ENCODE data around the gene CCDC149. TPM values are rescaled to one million over a fixed set of nuclear protein-coding genes. Genes with fewer than 3 reads are reported as not detected.

CCDC149 gene
- total and polyA plus RNA-seq, 2 of the 4 experiments (the other 2 are of a cell fraction), result 6.7 to 7.0 TPM

- in situ Hi-C loops (cut with MboI; ENCODE audit: low sequenced_read_pairs), result no loop called here
- no peak overlapping the region for H3K27ac ChIP-seq (ENCODE audit: insufficient read depth, low read length)
Measured at GRCh38 chr4:24764345-24764744, 148.5 kb downstream of the CCDC149 start.

More at GRCh38 chr4:24764345-24764744, 148.5 kb downstream of the CCDC149 start:
- intact Hi-C loops (cut with micrococcal nuclease) (loop anchor here (2.0 kb wide), 1 partner anchor 14 kb away; no protein-coding TSS in a partner anchor), dilution Hi-C loops (cut with HindIII; ENCODE audit: low sequenced_read_pairs, unreplicated experiment) (no loop called here)
- CTCF ChIA-PET, result no interaction called here
- no CpG with 5 or more reads among the region's 3 CpGs for WGBS, 2 experiments (ENCODE audit: extremely low coverage in 2 of 2, insufficient read length in 1 of 2)
- 0 out of 2 replicates have a peak overlapping the region, but pooled peaks have one; percentile 30 for H2AK5ac ChIP-seq (ENCODE audit: low read depth, low read length)
- TF ChIP-seq CEBPB (IDR thresholded peaks at IDR 0.05; ENCODE audit: low read depth, low read length) (no peak), RFX5 (IDR thresholded peaks at IDR 0.05; ENCODE audit: low read depth, low read length) (no peak), NFE2L2 (IDR thresholded peaks at IDR 0.05; ENCODE audit: low read depth, low read length) (no peak), MAZ (IDR thresholded peaks at IDR 0.05; ENCODE audit: borderline replicate concordance, low read depth, low read length) (no peak), FOS (IDR thresholded peaks at IDR 0.05; ENCODE audit: low read depth, low read length) (no peak), POLR2A (IDR thresholded peaks at IDR 0.05; ENCODE audit: low read depth, low read length) (no peak), BHLHE40 (IDR thresholded peaks at IDR 0.05; ENCODE audit: low read depth, low read length) (no peak)
- TF ChIP-seq, protein P1, sequence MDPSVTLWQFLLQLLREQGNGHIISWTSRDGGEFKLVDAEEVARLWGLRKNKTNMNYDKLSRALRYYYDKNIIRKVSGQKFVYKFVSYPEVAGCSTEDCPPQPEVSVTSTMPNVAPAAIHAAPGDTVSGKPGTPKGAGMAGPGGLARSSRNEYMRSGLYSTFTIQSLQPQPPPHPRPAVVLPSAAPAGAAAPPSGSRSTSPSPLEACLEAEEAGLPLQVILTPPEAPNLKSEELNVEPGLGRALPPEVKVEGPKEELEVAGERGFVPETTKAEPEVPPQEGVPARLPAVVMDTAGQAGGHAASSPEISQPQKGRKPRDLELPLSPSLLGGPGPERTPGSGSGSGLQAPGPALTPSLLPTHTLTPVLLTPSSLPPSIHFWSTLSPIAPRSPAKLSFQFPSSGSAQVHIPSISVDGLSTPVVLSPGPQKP (IDR thresholded peaks at IDR 0.05; ENCODE audit: borderline replicate concordance, low read depth, low read length), result no peak
- peak overlapping the region; percentile 41 for H3K4ac ChIP-seq (ENCODE audit: low read depth, low read length)
- DNase-seq, result peak; percentile 36
- no peaks in the 10 kb centered on the region; the same call in 1 of the 2 replicates for H3K9me3 ChIP-seq (ENCODE audit: control insufficient read depth, insufficient read depth, low read length)
- peaks cover 17% of the 10 kb centered on the region for H3K9me1 ChIP-seq (ENCODE audit: insufficient read depth, low read length)
- no peak overlapping the region for H2AK9ac ChIP-seq (replicated peaks; ENCODE audit: low read depth, low read length, poor library complexity)
- no peaks in the 10 kb centered on the region for H4K20me1 ChIP-seq (ENCODE audit: insufficient read depth, low read length)
- ATAC-seq (ENCODE audit: low read depth), result peak; percentile 4; the same call in 1 of the 2 replicates
- POLR2A ChIA-PET (ENCODE audit: unreplicated experiment), result no interaction called here
- peaks cover 4% of the 10 kb centered on the region for H3K4me1 ChIP-seq (ENCODE audit: control insufficient read depth, insufficient read depth, low read length)
- no peak overlapping the region for H3K9ac ChIP-seq (ENCODE audit: low read depth, low read length)
- H3K4me3 ChIP-seq (ENCODE audit: insufficient read depth, low read depth, low read length), result no peak overlapping the region
- no peaks in the 10 kb centered on the region for H3K27me3 ChIP-seq (ENCODE audit: control insufficient read depth, insufficient read depth, low read length)
- BruUV-seq (replicated peaks), result no TSS peak
- H3K18ac ChIP-seq (ENCODE audit: low read depth, low read length), result peak overlapping the region; percentile 17; the same call in 1 of the 2 replicates
- peak overlapping the region; percentile 61; the same call in 1 of the 2 replicates for H3K14ac ChIP-seq (replicated peaks; ENCODE audit: low read depth, low read length)
- H2AFZ ChIP-seq (replicated peaks; ENCODE audit: low read length, poor library complexity), result no peak overlapping the region
- 0 out of 3 replicates have a peak overlapping the region, but pooled peaks have one; percentile 54 for H2BK15ac ChIP-seq (ENCODE audit: low read depth, low read length)
- peak overlapping the region; percentile 35 for H2BK120ac ChIP-seq (ENCODE audit: low read depth, low read length)
- H4K5ac ChIP-seq (ENCODE audit: low read depth, low read length), result no peak overlapping the region
- H4K8ac ChIP-seq (ENCODE audit: low read depth in 2 of 2, low read length in 2 of 2), result peak overlapping the region in 1 of 2 experiments; percentile 30; a peak in 2 of 4 replicates
- H3K23ac ChIP-seq (ENCODE audit: low read depth, low read length), result no peak overlapping the region
- no peaks in the 10 kb centered on the region for H3K36me3 ChIP-seq (ENCODE audit: control insufficient read depth, insufficient read depth, low read length)
- peak overlapping the region; percentile 31; the same call in 1 of the 2 replicates for H4K91ac ChIP-seq (ENCODE audit: insufficient read depth, low read depth, low read length)
- no peaks in the 10 kb centered on the region for H3K79me1 ChIP-seq (ENCODE audit: low read depth in 1 of 2, low read length in 2 of 2)
- peak overlapping the region; percentile 50 for H2BK20ac ChIP-seq (ENCODE audit: low read depth, low read length)
- H2BK5ac ChIP-seq (ENCODE audit: low read depth, low read length, poor library complexity, severe bottlenecking), result no peak overlapping the region
- H3K4me2 ChIP-seq (ENCODE audit: low read depth, low read length), result no peak overlapping the region
- H3K56ac ChIP-seq (ENCODE audit: extremely low read depth, insufficient read depth, low read length), result no peak overlapping the region

All from IMR-90 (cell line).